KOPT-K1 (cell line): ENCODE results near the gene ZCCHC14.

Source experiments
- H3K27ac ChIP-seq: fragments of 200-600 bp; sonication (generic); 2 replicates; pipeline ENCODE4 v1.5.1; 2016; ENCODE audit warnings: antibody characterized with exemption, mild to moderate bottlenecking, low read depth, low read length; ENCODE audit not compliant: poor library complexity, severe bottlenecking
- H3K36me3 ChIP-seq: fragments of 200-600 bp; sonication (generic); 2 replicates; pipeline ENCODE4 v1.5.1; 2017; ENCODE audit warnings: antibody characterized with exemption, mild to moderate bottlenecking, low read length, moderate library complexity; ENCODE audit not compliant: insufficient read depth
- H3K9me3 ChIP-seq: fragments of 200-600 bp; sonication (generic); 2 replicates; pipeline ENCODE4 v1.5.1; 2017; ENCODE audit warnings: antibody characterized with exemption, low read length, mild to moderate bottlenecking; ENCODE audit not compliant: insufficient read depth, poor library complexity, severe bottlenecking

ZCCHC14 gene

GRCh38 chr16:87492721-87493607, at the start of gene ZCCHC14:
Gene ZCCHC14, minus strand, starts transcription at chr16:87493024. Its CDS starts 786 bp downstream, at chr16:87492238.
- Histone ChIP-seq H3K36me3 (no peaks in the 10 kb centered on the region), H3K27ac (no peak within 1 kb of the TSS), H3K9me3 (no peaks in the 10 kb centered on the region)

DNA sequence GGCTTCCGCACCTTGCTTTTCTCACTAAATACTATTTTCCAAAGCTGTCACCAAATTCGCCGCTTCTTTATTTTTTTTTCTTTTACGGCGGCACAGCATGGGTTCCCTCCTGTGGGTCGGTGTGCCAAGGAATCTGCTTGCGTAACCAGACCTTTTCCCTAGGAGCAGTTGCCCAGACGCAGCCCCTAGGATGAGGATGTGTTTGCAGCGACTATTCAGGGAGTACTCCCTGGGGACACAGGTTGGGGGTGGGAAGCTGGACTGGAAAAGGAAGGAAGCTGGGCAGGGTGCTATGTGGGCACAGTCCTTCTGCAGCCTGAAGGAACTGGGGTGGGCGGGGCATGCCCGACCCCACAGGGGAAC, 49.0 kb upstream of the ZCCHC14 start:
- Histone ChIP-seq H3K27ac (no peak overlapping the region), H3K36me3 (no peaks in the 10 kb centered on the region), H3K9me3 (peaks cover 10% of the 10 kb centered on the region)

DNA sequence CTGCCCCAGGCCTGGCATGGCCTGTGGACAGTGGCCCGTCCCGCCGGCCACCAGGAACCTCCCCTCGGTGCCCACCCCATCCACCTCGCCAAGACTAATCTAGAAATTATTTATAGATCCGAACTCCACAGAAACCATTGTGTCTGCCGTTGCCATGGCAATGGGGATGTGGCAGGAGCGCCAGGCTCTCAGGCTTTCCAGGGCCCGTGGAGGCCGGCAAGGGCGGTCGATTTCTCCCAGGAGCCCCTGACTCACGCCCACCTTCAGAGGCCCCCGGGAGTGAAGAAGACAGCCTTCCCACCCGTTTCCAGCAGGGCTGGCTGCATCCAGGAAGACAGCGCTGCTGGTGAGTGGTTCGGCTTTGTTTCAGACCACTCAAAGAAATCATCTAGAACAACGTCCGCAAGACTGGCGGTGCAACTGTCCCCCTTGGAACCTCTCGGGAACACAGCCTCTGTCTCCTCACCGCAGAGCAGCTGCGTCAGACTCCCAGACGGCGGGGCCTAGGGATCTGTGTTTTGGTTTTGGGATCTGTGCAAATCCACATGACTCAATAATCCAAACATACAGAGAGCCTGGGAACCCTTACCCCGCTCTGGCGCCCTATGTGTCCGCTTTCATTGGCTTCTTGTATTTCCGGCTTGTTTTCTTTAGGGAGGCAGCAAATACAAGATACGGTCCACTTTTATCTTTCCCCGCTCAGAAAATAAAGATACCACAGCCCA, 48.5 kb upstream of the ZCCHC14 start:
- Histone ChIP-seq H3K27ac (no peak overlapping the region), H3K9me3 (peaks cover 7% of the 10 kb centered on the region), H3K36me3 (no peaks in the 10 kb centered on the region)

DNA sequence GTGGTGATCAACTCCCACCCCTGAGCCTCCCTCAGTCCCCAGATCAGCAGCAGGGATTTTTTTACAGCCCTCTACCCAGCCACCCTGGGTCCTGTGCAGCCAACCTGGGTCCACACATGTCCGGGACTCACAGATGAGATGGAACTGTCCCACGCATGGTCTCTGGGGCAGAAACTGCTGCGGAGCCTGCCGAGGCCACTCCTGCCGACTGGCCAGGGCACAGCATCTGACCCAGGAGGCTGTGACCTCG, 48.0 kb upstream of the ZCCHC14 start:
- no peak overlapping the region for H3K27ac ChIP-seq
- H3K36me3 ChIP-seq: no peaks in the 10 kb centered on the region
- peaks cover 2% of the 10 kb centered on the region for H3K9me3 ChIP-seq

- Histone ChIP-seq H3K9me3 (no peaks in the 10 kb centered on the region), H3K36me3 (no peaks in the 10 kb centered on the region), H3K27ac (no peak overlapping the region)
Observed at GRCh38 chr16:87540072-87540896, 47.5 kb upstream of the ZCCHC14 start.

- no peak overlapping the region for H3K27ac ChIP-seq
- H3K9me3 ChIP-seq: peaks cover under 1% of the 10 kb centered on the region
- H3K36me3 ChIP-seq: no peaks in the 10 kb centered on the region
Observed at GRCh38 chr16:87539113-87539512, 46.3 kb upstream of the ZCCHC14 start.

DNA sequence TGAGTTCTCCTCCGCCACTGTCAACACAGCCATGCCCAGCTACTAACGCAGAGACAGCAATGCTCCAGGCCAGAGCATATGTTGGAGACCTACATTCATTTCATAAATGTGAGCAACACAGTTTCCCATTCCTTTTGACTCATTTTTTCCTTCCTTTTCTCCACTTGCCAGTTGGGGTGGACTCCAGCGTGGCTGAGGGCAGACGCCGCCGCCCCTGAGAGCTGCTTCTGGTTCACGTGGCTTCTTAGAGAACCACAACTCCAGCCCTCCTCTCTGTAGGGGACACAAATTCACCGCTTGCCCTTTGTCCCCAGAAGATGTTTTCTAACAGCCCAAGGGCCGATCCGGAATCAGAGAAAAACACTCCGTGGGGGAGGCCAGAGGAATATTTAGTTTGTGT, 45.8 kb upstream of the ZCCHC14 start:
- H3K27ac ChIP-seq: no peak overlapping the region
- no peaks in the 10 kb centered on the region for H3K36me3 ChIP-seq
- H3K9me3 ChIP-seq: peaks cover 6% of the 10 kb centered on the region

DNA sequence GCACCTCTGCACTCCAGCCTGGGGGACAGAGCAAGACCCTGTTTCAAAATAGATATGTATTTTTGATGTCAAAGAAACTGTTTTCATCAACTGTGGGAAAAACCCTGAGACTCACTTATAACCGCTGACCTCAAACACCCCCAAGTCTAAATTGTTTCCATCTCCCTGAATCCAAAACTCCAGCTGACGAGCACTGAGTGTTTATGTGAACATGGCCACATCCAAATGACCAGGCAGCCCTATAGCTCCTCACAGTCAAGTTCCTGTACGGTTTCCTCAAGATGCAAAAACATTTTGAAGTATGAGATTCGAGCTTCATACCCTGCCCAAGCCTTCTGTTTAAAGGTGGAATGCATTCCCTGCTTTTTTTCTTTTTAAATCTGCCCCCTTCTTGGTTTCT, 45.3 kb upstream of the ZCCHC14 start:
- Histone ChIP-seq H3K9me3 (peaks cover 10% of the 10 kb centered on the region), H3K36me3 (no peaks in the 10 kb centered on the region), H3K27ac (no peak overlapping the region)

GRCh38 chr16:87536795-87537142, 43.9 kb upstream of the ZCCHC14 start:
- H3K36me3 ChIP-seq: no peaks in the 10 kb centered on the region
- H3K27ac ChIP-seq: no peak overlapping the region
- H3K9me3 ChIP-seq: peaks cover 19% of the 10 kb centered on the region

DNA sequence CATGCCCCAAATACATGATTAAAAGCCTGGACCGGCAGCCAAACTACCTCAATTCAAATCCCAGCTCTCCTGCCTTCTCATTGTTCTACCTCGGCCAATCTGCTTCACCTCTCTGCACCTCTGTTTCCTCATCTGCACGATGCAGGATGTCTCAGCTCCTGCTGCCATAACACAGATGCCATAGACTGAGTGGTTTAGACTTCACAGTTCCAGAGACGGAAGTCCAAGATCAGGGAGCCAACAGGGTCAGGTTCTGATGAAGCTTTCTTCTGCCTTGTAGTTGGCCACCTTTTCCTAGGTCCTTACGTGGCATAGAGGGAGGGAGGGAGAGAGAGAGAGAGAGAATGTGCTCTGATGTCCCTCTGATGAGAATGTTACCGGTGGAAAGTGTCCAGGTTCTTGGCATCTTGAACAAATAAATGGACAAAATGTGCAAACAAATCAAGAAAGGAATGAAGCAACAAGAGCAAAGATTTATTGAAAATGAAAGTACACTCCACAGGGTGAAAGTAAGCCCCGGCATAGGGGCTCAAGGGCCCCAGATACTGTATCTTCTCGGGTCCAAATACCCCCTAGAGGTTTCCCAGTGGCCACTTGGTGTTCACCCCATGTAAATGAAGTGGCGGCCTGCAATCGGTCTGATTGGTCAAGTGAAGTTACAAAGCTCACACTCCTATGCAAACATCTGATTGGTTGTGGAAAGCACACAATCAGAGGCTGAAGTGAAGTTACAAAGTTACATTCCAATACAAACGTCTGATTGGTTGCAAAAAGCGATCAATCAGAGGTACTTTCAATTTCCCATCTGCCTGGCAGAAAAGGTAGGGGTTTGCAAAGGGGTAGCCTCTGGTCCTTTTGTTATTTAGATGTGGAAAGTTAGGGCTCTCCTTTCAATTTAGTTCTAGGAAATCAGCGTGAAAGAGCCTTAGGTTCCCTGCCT, 43.3 kb upstream of the ZCCHC14 start:
- Histone ChIP-seq H3K27ac (no peak overlapping the region), H3K9me3 (peaks cover 19% of the 10 kb centered on the region), H3K36me3 (no peaks in the 10 kb centered on the region)

DNA sequence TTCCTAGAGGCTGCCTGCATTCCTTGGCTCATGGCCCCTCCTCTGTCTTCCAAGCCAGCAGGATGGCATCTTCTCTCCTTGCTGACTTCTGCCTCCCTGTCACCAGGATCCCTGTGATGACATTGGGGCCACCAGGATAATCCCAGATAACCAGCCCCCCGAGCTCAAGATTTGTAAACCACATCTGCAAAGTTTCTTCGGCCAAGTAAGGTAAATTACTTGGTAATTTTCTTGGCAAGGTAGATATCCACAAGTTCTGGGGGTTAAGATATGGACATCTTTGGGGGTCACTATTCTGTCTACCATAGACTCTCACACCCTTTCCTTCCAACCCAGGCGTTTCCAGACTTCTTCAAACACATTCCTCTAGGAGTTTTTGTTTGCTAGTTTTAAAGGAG, 42.6 kb upstream of the ZCCHC14 start:
- H3K36me3 ChIP-seq: no peaks in the 10 kb centered on the region
- peaks cover 19% of the 10 kb centered on the region for H3K9me3 ChIP-seq
- H3K27ac ChIP-seq: no peak overlapping the region

- Histone ChIP-seq H3K27ac (no peak overlapping the region), H3K36me3 (no peaks in the 10 kb centered on the region), H3K9me3 (peaks cover 19% of the 10 kb centered on the region)
Observed at GRCh38 chr16:87534751-87535150, 41.9 kb upstream of the ZCCHC14 start.

- H3K36me3 ChIP-seq: no peaks in the 10 kb centered on the region
- no peak overlapping the region for H3K27ac ChIP-seq
- H3K9me3 ChIP-seq: peaks cover 19% of the 10 kb centered on the region
Observed at GRCh38 chr16:87534030-87534653, 41.3 kb upstream of the ZCCHC14 start.

- no peak overlapping the region for H3K27ac ChIP-seq
- peaks cover 19% of the 10 kb centered on the region for H3K9me3 ChIP-seq
- H3K36me3 ChIP-seq: no peaks in the 10 kb centered on the region
Observed at GRCh38 chr16:87533061-87533460, 40.2 kb upstream of the ZCCHC14 start.
